H1 (cell line): Measurements from ENCODE around the gene PDE2A. TPM values are rescaled to one million over a fixed set of nuclear protein-coding genes. Genes with fewer than 3 reads are reported as not detected.
A peak's percentile ranks its signal among the peaks of the same experiment; 100 is the strongest.

Experiments
- CTCF ChIA-PET: fragments of 300-600 bp; sonication (Branson Sonifier 250); formaldehyde crosslinking; loops from one replicate; lab custom pipeline; 2021; ENCODE audit not compliant: partially characterized antibody; lab: Charles Lee
- POLR2A ChIA-PET: fragments of 300-600 bp; sonication (Branson Sonifier 250); formaldehyde crosslinking; loops from one replicate; lab custom pipeline; 2021; ENCODE audit warnings: inconsistent platforms; ENCODE audit not compliant: partially characterized antibody; lab: Charles Lee
- DNase-seq, 2 experiments: peaks; one replicate each; pipeline versions ENCODE4 v3.0.0 to v3.0.0-alpha.2; 2010 to 2022; ENCODE audit warnings: low spot score in 2 of 2, low read depth in 1 of 2, mixed read lengths in 1 of 2
- FAIRE-seq: peaks from 2 replicates; lab custom pipeline; 2011; peaks lifted over from hg19 to GRCh38; lab: Jason Lieb, UNC
- H2AFZ ChIP-seq: 2 replicates; pipeline ENCODE4 v1.8.1; 2012; ENCODE audit warnings: low read length, inconsistent platforms
- H2AK5ac ChIP-seq: 2 replicates; pipeline ENCODE4 v1.6.1; 2013; ENCODE audit warnings: low read depth, low read length
- H2BK120ac ChIP-seq: replicated peaks from 2 replicates; pipeline ENCODE3; 2013; ENCODE audit warnings: low read depth, low read length, inconsistent platforms
- H2BK12ac ChIP-seq: 2 replicates; pipeline ENCODE4 v1.6.1; 2013; ENCODE audit warnings: low read depth, low read length
- H2BK15ac ChIP-seq: 2 replicates; pipeline ENCODE4 v1.6.1; 2013; ENCODE audit warnings: low read length
- H2BK20ac ChIP-seq: 2 replicates; pipeline ENCODE4 v1.6.1; 2013; ENCODE audit warnings: low read length
- H2BK5ac ChIP-seq: 2 replicates; pipeline ENCODE4 v1.6.1; 2013; ENCODE audit warnings: low read depth, low read length
- H3K14ac ChIP-seq: 2 replicates; pipeline ENCODE4 v1.6.1; 2013; ENCODE audit warnings: inconsistent platforms; ENCODE audit not compliant: insufficient read length
- H3K18ac ChIP-seq: 2 replicates; pipeline ENCODE4 v1.6.1; 2013; ENCODE audit warnings: low read length; ENCODE audit errors: extremely low read depth
- H3K23ac ChIP-seq: 2 replicates; pipeline ENCODE4 v1.6.1; 2013; ENCODE audit warnings: inconsistent platforms; ENCODE audit not compliant: insufficient read length
- H3K23me2 ChIP-seq: 2 replicates; pipeline ENCODE4 v1.6.1; 2013; ENCODE audit warnings: low read depth, low read length
- H3K27ac ChIP-seq: 2 replicates; pipeline ENCODE4 v1.6.1; 2011; ENCODE audit warnings: low read depth, low read length, inconsistent platforms
- H3K27me3 ChIP-seq, 4 experiments: replicated peaks in 1 of 4; 1 replicate in 1 of 4; 2 replicates in 3 of 4; pipeline versions ENCODE4 v1.6.1 to v1.8.1; 2011 to 2013; ENCODE audit warnings: low read length in 3 of 4, mild to moderate bottlenecking in 3 of 4, inconsistent platforms in 2 of 4, mixed read lengths in 2 of 4, moderate library complexity in 1 of 4; ENCODE audit not compliant: control insufficient read depth in 3 of 4, insufficient read depth in 3 of 4; ENCODE audit errors: extremely low read depth in 1 of 4
- H3K36me3 ChIP-seq, 4 experiments: 2 replicates each; pipeline versions ENCODE4 v1.6.1 to v1.8.1; 2011 to 2013; ENCODE audit warnings: mild to moderate bottlenecking in 4 of 4, low read length in 3 of 4, moderate library complexity in 2 of 4, control low read depth in 1 of 4, inconsistent platforms in 1 of 4; ENCODE audit not compliant: insufficient read depth in 4 of 4, control insufficient read depth in 2 of 4
- H3K4ac ChIP-seq: replicated peaks from 2 replicates; pipeline ENCODE3; 2013; ENCODE audit warnings: low read length, low read depth, mixed read lengths, inconsistent platforms; ENCODE audit not compliant: insufficient read length
- H3K4me1 ChIP-seq, 4 experiments: replicated peaks in 1 of 4; 1 replicate in 1 of 4; 2 replicates in 3 of 4; pipeline versions ENCODE4 v1.6.1 to v1.8.1; 2011 to 2013; ENCODE audit warnings: low read length in 3 of 4, inconsistent platforms in 2 of 4, mixed read lengths in 1 of 4; ENCODE audit not compliant: insufficient read depth in 4 of 4, control insufficient read depth in 3 of 4
- H3K4me2 ChIP-seq, 2 experiments: 2 replicates each; pipeline versions ENCODE4 v1.6.1 to v1.8.1; 2011 to 2013; ENCODE audit warnings: low read depth in 2 of 2, low read length in 2 of 2, control low read depth in 1 of 2, inconsistent platforms in 1 of 2, mild to moderate bottlenecking in 1 of 2; ENCODE audit not compliant: insufficient read depth in 1 of 2
- H3K4me3 ChIP-seq, 4 experiments: fragments of 200-600, 300-600 bp in 1 of 4; sonication (generic), shearing (Covaris generic), sonication (Bioruptor Twin) in 1 of 4; 2 replicates each; pipeline versions ENCODE4 v1.5.1 to v1.8.1; 2011 to 2016; ENCODE audit warnings: low read length in 4 of 4, low read depth in 3 of 4, control low read depth in 2 of 4, inconsistent platforms in 2 of 4, mild to moderate bottlenecking in 2 of 4, mixed read lengths in 1 of 4, moderate library complexity in 1 of 4; ENCODE audit not compliant: insufficient read depth in 2 of 4; ENCODE audit errors: extremely low read depth in 1 of 4
- H3K56ac ChIP-seq: replicated peaks from 2 replicates; pipeline ENCODE3; 2013; ENCODE audit warnings: low read depth, mild to moderate bottlenecking, mixed read lengths, low read length, inconsistent platforms; ENCODE audit not compliant: insufficient read length
- H3K79me1 ChIP-seq: 2 replicates; pipeline ENCODE4 v1.6.1; 2013; ENCODE audit warnings: low read depth, low read length, control low read depth
- H3K79me2 ChIP-seq, 2 experiments: 2 replicates each; pipeline versions ENCODE4 v1.6.1 to v1.8.1; 2012 to 2013; ENCODE audit warnings: low read length in 2 of 2, mild to moderate bottlenecking in 2 of 2, inconsistent platforms in 1 of 2; ENCODE audit not compliant: insufficient read depth in 2 of 2, control insufficient read depth in 1 of 2
- H3K9ac ChIP-seq, 4 experiments: replicated peaks in 1 of 4; 1 replicate in 1 of 4; 2 replicates in 3 of 4; pipeline versions ENCODE4 v1.6.1 to v1.8.1; 2011 to 2013; ENCODE audit warnings: low read depth in 3 of 4, low read length in 3 of 4, control low read depth in 2 of 4, mild to moderate bottlenecking in 2 of 4, moderate library complexity in 2 of 4, inconsistent platforms in 1 of 4; ENCODE audit errors: extremely low read depth in 1 of 4
- H3K9me3 ChIP-seq, 2 experiments: 2 replicates each; pipeline versions ENCODE4 v1.6.1 to v1.8.1; 2012 to 2013; ENCODE audit warnings: mild to moderate bottlenecking in 2 of 2, moderate library complexity in 2 of 2, control low read depth in 1 of 2, inconsistent platforms in 1 of 2, low read depth in 1 of 2, low read length in 1 of 2, mixed read lengths in 1 of 2; ENCODE audit not compliant: insufficient read depth in 2 of 2
- H4K20me1 ChIP-seq, 2 experiments: replicated peaks in 1 of 2; 2 replicates each; pipeline versions ENCODE3 to v1.8.1; 2011 to 2013; ENCODE audit warnings: inconsistent platforms in 2 of 2, low read length in 2 of 2, mild to moderate bottlenecking in 1 of 2; ENCODE audit not compliant: insufficient read depth in 2 of 2, control insufficient read depth in 1 of 2
- H4K5ac ChIP-seq: 2 replicates; pipeline ENCODE4 v1.6.1; 2013; ENCODE audit warnings: low read length, low read depth, mixed read lengths, inconsistent platforms; ENCODE audit not compliant: insufficient read length
- H4K8ac ChIP-seq: 2 replicates; pipeline ENCODE4 v1.8.0; 2013; ENCODE audit warnings: mild to moderate bottlenecking, moderate library complexity, low read length, inconsistent platforms; ENCODE audit not compliant: insufficient read depth; ENCODE audit errors: extremely low read depth
- H4K91ac ChIP-seq: replicated peaks from 2 replicates; pipeline ENCODE3; 2013; ENCODE audit warnings: low read length, mixed read lengths, inconsistent platforms; ENCODE audit not compliant: insufficient read length
- ATF2 ChIP-seq: IDR thresholded peaks from 2 replicates; pipeline ENCODE4 v1.6.1; 2012; ENCODE audit warnings: low read length, inconsistent platforms
- CEBPB ChIP-seq: IDR thresholded peaks from 2 replicates; pipeline ENCODE4 v1.6.1; 2012; ENCODE audit warnings: low read depth, low read length
- GTF2F1 ChIP-seq: IDR thresholded peaks from 2 replicates; pipeline ENCODE4 v1.6.1; 2012; ENCODE audit warnings: low read depth, low read length, improper control_type of control experiment, borderline replicate concordance
- SIX5 ChIP-seq: IDR thresholded peaks from 2 replicates; pipeline ENCODE4 v1.6.1; 2011; ENCODE audit warnings: mild to moderate bottlenecking, low read depth, low read length
- SP1 ChIP-seq: IDR thresholded peaks from 2 replicates; pipeline ENCODE4 v1.6.1; 2011; ENCODE audit warnings: low read depth, low read length
- SP2 ChIP-seq: IDR thresholded peaks from 2 replicates; pipeline ENCODE4 v1.6.1; 2012; ENCODE audit warnings: mild to moderate bottlenecking, low read length, inconsistent platforms
- SP4 ChIP-seq: IDR thresholded peaks from 2 replicates; pipeline ENCODE4 v1.6.1; 2012; ENCODE audit warnings: low read length, inconsistent platforms
- TAF1 ChIP-seq: IDR thresholded peaks from 2 replicates; pipeline ENCODE4 v1.6.1; 2011; ENCODE audit warnings: mild to moderate bottlenecking, low read depth, low read length
- WGBS, 2 experiments: shearing (Covaris generic) in 1 of 2; methylation state at CpG; one replicate each; pipeline versions ENCODE4 v1.1.6 to v1.1.7; 2013 to 2015; ENCODE audit warnings: low lambda C conversion rate in 2 of 2, mixed read lengths in 2 of 2, inconsistent platforms in 1 of 2, low coverage in 1 of 2, missing lambda C conversion rate in 1 of 2; ENCODE audit not compliant: insufficient replicate concordance in 2 of 2, insufficient coverage in 1 of 2, insufficient read length in 1 of 2; ENCODE audit errors: extremely low coverage in 1 of 2, missing lambda C conversion rate in 1 of 2; 5-methylcytosine and 5-hydroxymethylcytosine counted together
- polyA plus RNA-seq, 7 experiments: library from polyadenylated mRNA; depleted of rRNA in 3 of 7; stranded (reverse) in 5 of 7; unstranded in 2 of 7; fragments of >200 nt in 5 of 7; fragments of 200-250 nt in 2 of 7; gene quantifications; 1 replicate in 5 of 7; 2 replicates in 1 of 7; 4 replicates in 1 of 7; pipeline versions ENCODE4 v1.2.1 to v1.2.3, GENCODE V29; 2011 to 2013; ENCODE audit warnings: missing spikeins in 2 of 7, mixed read lengths in 2 of 7
- total RNA-seq: library from RNA; stranded (reverse); fragmentation: NEBNext Ultra II Directional; extraction: Animal tissue kit (Norgen Biotek cat#: 25700); gene quantifications from 2 replicates; pipeline ENCODE4 v1.2.1, GENCODE V29; 2021
- TF ChIP-seq, protein P1 (sequence below): IDR thresholded peaks from 2 replicates; pipeline ENCODE4 v1.6.1; 2011; ENCODE audit warnings: low read depth, mild to moderate bottlenecking, low read length; ENCODE audit not compliant: insufficient read depth

The PDE2A gene
- total and polyA plus RNA-seq, 2 of the 8 experiments (the other 6 are each of a cell fraction or from before 2014, with no cell fraction given) = 3.4 to 7.1 TPM

DNA sequence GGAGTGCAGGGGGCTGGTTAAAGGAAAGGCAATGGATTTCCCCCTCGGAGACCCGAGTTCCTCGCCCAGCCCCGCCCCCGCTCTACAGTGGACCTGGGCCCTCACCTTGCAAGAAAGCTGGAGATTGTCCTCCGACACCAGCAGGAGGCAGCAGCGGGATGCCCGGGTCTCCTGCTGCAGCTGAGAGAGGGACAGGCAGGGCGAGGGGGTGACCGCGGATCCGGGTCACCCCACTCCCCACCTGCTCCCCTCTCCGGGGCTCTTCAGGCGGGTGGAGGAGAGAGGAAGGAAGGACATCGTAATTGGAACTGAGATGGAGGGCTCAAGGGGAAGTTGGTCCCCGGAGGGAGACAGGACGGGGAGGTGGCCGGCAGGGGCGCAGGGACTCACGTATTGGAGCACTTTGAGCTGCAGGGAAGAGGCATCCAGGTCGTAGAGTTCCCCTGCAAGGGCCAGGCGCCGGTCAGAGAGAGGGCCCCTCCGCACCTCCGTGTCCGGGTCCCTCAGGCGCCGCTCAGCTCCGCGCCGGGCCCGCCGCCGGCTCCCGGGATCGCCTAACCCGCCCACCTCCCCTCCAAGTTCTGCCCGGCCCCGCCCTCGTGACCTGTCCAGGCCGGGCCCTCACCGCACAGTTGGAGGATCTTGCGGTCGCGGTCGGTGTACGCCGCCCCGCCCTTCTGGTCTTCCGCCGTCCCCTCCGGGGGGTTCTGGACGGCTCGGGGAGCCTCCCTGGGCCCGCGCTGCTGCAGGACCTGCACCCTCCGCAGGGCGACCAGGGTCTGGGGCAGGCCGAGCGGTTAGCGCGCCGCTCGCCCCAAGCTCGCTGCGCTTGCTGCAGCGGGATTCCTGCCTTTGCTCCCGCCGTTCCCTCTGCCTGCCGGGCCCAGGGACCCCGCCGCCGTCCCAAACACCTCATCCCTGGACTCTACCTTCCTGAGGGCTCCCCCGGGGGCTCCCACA is 84.1 kb downstream of the PDE2A start:
- H4K91ac ChIP-seq = no peak overlapping the region
- CTCF ChIA-PET = interaction anchor here (0.6 to 14.6 kb wide), 23 partner anchors 9 to 587 kb away, joined by 3 to 552 read pairs (median 5); partner anchors contain the start of genes PDE2A and STARD10
- peaks cover 4 to 22% (median 14%) of the 10 kb centered on the region in 4 experiments for H3K4me1 ChIP-seq
- POLR2A ChIA-PET = interaction anchor here (1.0 to 1.8 kb wide), 5 partner anchors 8 to 94 kb away, joined by 3 to 10 read pairs (median 4); no protein-coding TSS in a partner anchor
- H3K79me2 ChIP-seq = no peaks in the 10 kb centered on the region
- H3K56ac ChIP-seq = no peak overlapping the region
- DNase-seq (peak in 1 of 2 experiments; percentile 88), FAIRE-seq (no peak)
- WGBS, 2 experiments = 4% methylated on average over 46 of the region's 74 CpGs; no CpG with 5 or more reads in 1 of the 2 experiments
- no peak overlapping the region for H3K14ac ChIP-seq
- no peaks in the 10 kb centered on the region for H3K36me3 ChIP-seq
- H3K4me3 ChIP-seq = peak overlapping the region; percentile 45 to 73 (median 65)
- H2BK120ac ChIP-seq = no peak overlapping the region
- H3K27ac ChIP-seq = no peak overlapping the region
- H3K23ac ChIP-seq = no peak overlapping the region
- no peak overlapping the region for H4K5ac ChIP-seq
- H4K8ac ChIP-seq = no peak overlapping the region
- peaks cover 0 to 1% of the 10 kb centered on the region in 2 experiments for H4K20me1 ChIP-seq
- H2AFZ ChIP-seq = peak overlapping the region; percentile 43; the same call in 1 of the 2 replicates
- H2BK12ac ChIP-seq = no peak overlapping the region
- peak overlapping the region; percentile 55 to 87 for H3K4me2 ChIP-seq
- peaks cover 5% of the 10 kb centered on the region; the same call in 1 of the 2 replicates for H3K23me2 ChIP-seq
- no peak overlapping the region for H2BK15ac ChIP-seq
- peak overlapping the region; percentile 80 for H3K18ac ChIP-seq
- H3K9ac ChIP-seq = no peak overlapping the region
- no peak overlapping the region for H2AK5ac ChIP-seq
- H3K4ac ChIP-seq = no peak overlapping the region
- H3K9me3 ChIP-seq = no peaks in the 10 kb centered on the region
- no peak overlapping the region for H2BK20ac ChIP-seq
- no peak overlapping the region for H2BK5ac ChIP-seq
- no peaks in the 10 kb centered on the region for H3K79me1 ChIP-seq
- peaks cover 21 to 73% (median 57%) of the 10 kb centered on the region in 4 experiments for H3K27me3 ChIP-seq
- TF ChIP-seq ATF2 (peak; percentile 55; the same call in 1 of the 2 replicates), SP1 (no peak), GTF2F1 (no peak), SP4 (no peak), SIX5 (no peak), SP2 (no peak), TAF1 (no peak), CEBPB (no peak)
- TF ChIP-seq, protein P1, sequence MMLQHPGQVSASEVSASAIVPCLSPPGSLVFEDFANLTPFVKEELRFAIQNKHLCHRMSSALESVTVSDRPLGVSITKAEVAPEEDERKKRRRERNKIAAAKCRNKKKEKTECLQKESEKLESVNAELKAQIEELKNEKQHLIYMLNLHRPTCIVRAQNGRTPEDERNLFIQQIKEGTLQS = no peak
